GM18526 (cell line): Measurements from ENCODE around the gene C16orf92.

Experiments used
- POLR2A ChIP-seq: IDR thresholded peaks from 3 replicates; pipeline ENCODE4 v1.6.1; 2011; ENCODE audit not compliant: insufficient read length; ENCODE audit errors: extremely low read depth

The C16orf92 gene

GRCh38 chr16:30068750-30069610 is 46.0 kb downstream of the C16orf92 start:
- no peak for TF ChIP-seq POLR2A

- no peak for TF ChIP-seq POLR2A
Measured at GRCh38 chr16:30069611-30070462, 46.8 kb downstream of the C16orf92 start.

DNA sequence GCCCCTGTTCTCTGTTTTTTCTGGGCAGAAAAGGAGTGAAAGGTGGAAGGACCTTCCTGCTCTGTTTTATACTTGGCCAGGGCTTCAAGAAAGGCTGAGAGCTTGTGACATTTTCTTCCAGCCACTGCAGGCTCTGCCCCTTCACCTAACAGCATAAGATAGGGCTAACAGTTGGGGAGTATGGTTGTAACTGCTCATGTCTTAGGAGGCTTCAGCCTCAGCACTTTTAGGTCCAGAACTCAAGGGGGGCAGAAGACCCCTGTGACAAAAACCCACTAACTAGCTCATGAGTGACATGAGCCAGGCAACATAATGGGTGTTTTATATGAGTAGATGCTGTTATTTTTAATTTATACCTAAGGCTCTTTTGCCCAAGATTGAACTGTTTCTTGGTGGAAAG is 47.5 kb downstream of the C16orf92 start:
- no peak for TF ChIP-seq POLR2A
